GM20431 (cell line): ENCODE measurements around the gene CPM.

Experiments
- in situ Hi-C: fragments of 300-500 bp; cut with MseI, MboI; formaldehyde crosslinking; loops from one replicate; pipeline ENCODE4 v1.15.0; 2020; ENCODE audit warnings: low sequenced_read_pairs; ENCODE audit not compliant: unreplicated experiment

CPM gene

DNA sequence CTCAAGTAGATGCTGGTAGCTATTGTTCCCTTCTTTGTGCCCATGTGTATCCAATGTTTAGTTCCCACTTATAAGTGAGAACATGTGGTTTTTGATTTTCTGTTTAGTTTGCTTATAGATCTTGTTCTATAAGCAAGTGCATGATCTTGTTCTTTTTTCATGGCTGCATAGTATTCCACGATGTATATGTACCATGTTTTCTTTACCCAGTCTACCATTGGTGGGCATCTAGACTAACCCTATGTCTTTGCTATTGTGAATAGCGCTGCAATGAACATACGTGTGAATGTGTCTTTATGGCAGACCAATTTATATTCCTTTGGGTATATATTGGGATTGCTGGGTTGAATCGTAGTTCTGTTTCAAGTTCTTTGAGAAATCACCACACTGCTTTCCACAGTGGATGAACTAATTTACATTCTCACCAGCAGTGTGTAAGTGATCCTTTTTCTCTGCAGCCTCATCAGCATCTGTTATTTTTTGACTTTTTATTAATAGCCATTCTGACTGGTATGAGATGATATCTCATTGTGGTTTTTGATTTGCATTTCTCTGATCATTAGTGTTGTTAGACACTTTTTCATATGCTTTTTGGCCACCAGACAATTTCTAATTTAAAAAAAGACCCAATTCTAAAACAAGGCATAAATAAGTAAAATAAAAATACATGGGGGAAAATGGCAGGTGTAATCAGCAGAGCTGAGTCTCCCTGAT is 50.6 kb downstream of the CPM start:
- in situ Hi-C loops: no loop called here

DNA sequence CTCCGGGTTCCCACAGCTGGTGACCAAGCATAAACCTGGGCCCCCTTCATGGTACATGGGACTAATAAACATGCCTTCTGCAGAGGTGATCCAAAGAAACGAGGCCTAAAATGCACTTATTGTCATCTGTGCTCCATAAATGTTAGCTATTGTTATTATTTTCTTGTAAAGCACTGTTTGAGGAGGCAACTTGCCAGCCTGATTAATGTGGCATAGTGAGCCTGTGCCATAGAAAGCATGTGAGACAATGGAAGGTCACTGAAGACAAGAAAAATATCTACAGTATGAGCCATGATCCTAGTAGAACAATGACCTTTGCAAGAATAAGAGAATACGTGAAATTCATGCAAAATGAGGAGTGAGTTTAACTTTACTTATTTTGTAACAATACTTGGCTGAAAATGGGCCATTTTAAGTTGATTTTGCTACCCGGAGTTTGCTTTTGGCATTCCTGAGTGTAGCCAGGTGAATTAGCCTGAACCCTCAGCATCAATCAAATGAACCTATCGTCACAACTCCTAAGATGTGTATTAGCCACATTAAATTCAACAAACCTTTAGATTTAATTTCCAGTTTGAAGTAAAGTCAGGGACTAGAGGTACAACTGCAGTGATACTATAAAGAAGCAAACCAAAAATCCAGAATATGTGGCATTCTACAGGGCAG is 52.2 kb downstream of the CPM start:
- in situ Hi-C loops: no loop called here

DNA sequence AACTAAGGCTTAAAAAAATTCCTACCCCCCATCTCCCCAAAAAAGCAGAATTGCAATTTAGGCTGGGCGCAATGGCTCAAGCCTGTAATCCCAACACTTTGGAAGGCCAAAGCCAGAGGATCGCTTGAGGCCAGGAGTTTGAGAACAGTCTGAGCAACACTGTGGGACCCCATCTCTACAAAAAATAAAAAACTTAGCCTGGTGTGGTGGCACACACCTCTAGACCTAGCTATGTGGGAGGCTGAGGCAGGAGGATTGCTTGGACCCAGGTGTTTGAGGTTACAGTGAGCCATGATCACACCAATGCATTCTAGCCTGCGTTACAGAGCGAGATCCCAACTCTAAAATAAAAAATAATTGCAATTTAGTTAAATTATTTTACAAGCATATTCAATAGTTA is 54.1 kb downstream of the CPM start:
- in situ Hi-C loops: no loop called here

DNA sequence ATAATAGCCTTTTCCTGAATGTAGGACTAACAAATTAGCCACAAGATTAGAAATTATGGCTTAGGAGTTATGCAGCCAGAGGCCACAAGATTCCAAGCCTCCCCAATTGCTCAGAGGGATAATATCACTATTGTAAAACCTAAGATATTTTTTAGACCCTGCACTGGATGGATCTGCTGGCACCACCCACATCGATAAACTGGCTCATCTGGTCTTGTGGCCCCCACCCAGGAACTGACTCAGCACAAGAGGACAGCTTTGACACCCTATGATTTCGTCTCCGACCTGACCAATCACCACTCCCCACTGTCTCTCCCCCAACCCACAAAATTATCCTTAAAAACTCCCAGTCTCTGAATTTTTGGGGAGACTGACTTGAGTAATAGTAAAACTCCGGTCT is 54.7 kb downstream of the CPM start:
- in situ Hi-C loops: no loop called here

DNA sequence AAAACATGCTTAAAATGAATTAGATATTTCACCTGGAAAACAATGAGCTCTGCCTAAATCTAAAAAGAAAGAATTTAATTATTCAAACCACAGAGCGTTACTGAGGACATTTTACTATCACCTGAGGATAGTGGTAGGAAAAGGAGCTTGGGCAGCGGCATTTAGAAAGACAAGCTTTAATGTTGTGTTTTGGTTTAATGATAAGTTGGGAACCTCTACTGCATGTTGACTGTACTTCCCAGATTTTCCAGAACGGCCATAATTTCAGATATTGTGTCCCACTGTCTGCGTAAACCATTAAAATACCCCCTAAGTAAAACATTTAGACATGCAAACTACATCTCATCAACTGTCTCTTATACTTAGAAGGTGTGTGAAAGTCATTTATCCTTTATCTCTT is 55.4 kb downstream of the CPM start:
- in situ Hi-C loops: no loop called here

DNA sequence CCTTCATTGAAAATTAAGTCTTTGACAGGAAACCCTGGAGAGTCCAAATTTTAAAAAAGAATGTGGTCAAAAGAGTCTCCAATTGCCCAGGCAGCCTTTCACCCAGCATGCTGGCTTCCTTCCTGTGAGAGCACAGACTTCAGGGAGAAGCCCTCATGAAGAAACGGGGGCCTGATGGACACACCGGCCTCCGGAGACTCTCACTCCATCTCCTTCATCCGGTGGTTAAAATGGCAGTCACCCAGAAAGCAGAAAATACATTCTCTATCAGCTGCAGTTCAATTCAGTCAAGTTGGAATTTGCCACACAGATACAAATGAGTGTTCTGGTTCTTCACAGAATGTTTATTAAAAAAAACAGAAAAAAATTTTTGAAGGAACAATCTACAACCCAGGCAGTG is 56.5 kb downstream of the CPM start:
- in situ Hi-C loops: no loop called here

DNA sequence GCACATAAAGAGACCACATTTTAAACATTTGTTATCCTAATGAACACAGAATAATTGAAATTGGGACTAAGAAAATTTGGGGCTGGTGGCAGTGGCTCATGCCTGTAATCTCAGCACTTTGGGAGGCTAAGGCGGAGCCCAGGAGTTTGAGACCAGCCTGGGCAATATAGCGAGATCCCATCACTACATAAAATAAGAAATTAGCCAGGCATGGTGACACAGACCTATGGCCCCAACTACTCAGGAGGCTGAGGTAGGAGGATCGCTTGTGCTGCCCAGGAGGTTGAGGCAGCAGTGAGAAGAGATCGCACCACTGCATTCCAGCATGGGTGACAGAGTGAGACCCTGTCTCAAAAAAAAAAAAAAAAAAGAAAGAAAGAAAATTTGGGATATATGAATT is 59.7 kb downstream of the CPM start:
- in situ Hi-C loops: no loop called here

DNA sequence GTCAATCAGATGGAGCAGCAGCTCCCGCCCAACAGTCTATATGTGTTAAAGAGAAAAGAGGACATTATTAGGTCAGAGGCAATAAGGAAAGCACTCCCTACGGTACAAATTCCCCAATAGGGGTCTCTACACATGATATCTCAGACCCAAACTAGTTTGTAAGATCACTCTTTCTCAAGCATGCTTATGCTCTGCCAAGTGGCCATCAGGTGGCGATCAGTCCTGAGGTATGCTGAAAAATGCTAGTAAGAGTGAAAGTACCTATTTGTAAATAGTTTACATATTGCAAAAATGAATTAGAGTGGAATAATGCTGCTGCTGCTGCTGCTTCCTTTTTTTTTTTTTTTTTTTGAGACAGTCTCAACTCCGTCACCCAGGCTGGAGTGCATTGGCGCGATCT is 61.0 kb downstream of the CPM start:
- in situ Hi-C loops: no loop called here

DNA sequence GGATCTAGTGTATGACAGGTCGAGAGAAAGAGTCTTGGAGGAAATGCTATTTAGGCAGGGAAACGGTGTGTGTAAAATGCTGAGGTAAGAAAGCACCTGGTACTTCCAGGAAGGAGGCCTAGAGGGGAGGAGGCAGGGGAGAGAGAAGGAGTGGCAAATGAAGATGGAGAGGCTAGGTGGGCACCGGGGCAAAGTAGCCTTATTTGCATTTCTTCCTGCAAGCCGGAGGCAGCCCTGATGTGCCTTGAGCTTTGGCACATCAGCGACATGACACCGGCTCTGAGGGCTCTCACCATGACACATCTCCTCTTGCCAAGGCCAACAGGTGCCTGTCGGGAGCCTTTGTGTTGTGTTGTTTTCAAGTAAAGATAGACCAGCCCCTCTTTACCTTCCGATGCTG is 61.6 kb downstream of the CPM start:
- in situ Hi-C loops: no loop called here

DNA sequence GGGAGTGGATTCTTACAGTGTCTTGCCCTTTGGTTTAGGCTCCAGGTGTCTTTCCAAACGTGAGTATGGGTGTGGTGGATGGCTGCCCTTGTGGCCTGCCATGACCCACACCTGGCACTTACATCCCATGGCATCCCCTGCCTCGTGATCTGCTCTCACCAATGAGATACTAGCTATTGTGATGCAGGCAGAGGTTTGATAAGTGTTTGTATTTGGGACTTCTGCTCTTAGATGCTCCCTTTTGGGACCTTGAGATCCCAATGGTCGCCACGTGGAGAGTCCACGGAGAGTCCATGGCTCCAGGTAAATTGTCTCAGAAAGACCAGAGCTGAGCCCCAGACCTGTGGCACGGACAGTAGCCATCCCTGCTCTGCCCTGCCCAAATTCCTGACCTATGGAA is 62.5 kb downstream of the CPM start:
- in situ Hi-C loops: no loop called here

DNA sequence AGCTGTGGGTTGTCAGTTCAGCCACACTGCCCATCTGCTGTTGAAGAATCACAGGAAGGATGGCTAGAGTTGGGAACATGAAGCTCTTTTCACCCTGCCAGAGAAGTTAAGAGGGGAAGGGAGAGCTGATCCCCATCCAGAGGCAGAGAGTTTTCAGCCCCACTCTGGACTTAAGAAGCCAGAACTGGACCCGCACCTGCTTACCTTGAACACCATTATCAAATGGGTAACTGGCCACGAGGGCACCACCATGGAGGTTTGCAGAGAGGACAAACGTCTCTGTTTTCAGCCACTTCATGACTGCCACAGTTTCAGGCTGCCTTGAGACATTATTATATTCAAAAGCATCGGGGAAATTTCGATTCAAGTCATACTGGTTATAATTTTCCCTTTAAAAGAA is 63.0 kb downstream of the CPM start:
- in situ Hi-C loops: no loop called here

DNA sequence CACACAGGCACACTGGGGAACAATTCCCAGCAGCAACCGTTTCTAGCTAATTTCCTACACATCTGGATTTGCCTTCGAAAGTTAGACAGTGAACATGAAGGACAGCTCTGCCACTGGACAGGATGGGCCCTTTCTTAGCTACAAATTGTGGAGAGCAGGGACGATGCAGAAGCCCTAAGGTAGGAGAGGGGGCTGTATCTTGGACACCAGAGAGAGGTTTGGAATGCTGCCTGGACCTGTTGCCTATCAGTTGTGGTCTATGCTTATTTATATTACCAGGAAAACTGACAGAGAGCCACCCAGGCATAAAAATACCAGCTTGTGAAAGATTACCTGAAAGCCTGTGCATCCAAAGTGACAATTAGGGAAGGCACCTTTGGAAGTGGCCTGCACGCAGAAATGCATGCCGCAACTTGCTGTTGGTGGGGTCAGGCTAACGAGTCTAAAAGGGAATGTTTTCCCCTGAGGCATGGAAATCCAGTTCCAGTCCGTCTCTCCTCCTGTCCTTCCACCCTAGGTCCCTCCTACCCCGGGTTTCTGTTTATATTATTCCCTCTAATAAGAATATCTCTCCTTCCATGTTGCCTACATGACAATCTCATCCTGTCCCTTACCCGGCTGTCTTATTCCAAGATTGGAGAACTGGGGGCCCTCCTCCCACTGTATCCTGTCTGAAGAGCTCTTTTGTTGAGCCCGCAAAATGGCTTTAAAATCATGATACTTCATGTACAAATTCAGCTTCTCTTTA is 64.8 kb downstream of the CPM start:
- in situ Hi-C loops: loop anchor here (10.0 kb wide), 1 partner anchor 207 kb away; no protein-coding TSS in a partner anchor

DNA sequence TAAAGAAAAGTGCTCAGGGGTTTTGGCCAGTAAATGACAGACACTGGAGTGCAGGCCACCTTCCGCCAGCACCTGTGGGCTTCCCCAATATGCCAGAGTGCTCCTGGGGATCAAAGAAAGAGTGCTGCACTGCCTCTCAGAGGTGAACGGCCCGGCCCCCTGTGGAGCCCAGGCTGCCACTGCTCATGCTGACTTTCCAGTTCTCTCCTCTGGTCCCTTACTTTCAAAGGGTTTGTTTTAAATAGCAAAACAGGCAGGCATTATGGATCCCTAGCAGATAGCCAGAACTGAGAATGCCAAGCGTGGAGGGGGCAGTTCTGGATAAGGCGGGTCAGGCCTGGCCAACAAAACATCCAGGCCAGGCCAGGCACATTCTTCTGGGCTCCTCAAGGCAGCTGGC is 65.4 kb downstream of the CPM start:
- in situ Hi-C loops: loop anchor here (10.0 kb wide), 1 partner anchor 207 kb away; no protein-coding TSS in a partner anchor

DNA sequence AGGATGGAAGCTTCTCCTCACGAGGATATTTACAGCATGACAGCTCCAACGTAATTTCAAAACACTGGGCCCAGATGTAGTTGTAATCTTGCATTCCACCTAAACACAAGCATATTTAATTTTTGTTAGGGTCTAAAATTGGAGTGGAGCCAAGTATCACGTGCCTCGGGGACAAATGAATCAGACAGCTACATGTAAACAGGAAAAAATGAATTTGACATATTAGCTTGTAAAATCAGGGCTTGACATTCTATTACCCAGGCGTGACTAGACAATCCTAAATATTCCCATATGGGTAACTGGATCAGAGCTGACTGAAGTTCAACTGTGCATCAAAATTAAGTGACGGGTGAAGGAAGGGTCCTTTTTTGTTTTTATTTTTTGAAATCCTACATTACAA is 66.0 kb downstream of the CPM start:
- in situ Hi-C loops: loop anchor here (10.0 kb wide), 1 partner anchor 208 kb away; no protein-coding TSS in a partner anchor

DNA sequence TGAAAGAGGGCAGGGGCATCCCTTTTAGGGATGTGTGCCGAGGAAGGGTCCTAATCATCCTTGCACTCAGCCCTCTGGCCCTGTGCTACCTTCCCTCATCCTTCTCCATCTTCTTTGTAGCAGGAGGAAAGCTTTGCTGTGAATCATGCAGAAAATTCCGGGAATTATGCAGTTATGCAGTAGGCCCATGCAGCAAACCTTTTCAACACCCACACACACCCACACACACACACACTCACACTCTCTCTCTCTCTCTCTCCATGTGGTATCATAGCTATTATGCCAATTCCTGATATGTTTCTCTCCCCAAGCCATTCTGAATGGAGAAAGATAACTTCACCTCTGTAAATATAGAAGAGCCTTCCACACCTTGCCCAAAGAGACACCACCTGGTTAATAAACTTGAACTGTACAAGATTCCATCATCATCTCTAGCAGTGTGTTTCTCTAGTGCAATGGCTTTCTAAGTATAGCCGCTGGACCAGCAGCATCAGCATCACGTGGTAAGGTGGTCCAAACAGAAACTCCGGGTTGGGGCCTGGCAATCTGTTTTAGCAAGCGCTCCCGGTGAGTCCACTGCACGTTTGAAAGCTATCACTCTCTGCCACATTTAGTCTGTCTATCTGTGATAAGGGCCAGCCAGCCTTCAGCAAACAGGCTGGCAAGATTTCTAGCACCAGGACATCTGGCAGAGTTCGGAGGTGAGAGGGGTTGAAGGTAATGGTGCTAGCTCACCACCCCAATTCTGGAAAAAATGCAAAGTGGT is 67.4 kb downstream of the CPM start:
- in situ Hi-C loops: loop anchor here (10.0 kb wide), 1 partner anchor 209 kb away; no protein-coding TSS in a partner anchor

DNA sequence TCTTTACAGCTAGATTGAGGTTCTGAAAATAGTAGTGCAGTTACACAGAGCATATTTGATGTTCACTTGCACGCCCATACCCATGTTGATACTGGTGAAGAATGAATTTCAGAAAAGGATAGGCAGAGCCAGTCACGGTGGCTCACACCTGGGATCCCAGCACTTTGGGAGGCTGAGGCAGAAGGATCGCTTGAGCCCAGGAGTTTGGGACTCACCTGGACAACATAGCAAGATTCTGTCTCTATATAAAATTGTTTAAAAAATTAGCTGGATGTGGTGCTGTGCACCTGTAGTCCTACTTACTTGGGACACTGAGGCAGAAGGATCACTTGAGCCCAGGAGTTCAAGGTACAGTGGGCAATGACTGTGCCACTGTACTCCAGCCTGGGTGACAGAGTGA is 68.4 kb downstream of the CPM start:
- in situ Hi-C loops: loop anchor here (10.0 kb wide), 1 partner anchor 210 kb away; no protein-coding TSS in a partner anchor

DNA sequence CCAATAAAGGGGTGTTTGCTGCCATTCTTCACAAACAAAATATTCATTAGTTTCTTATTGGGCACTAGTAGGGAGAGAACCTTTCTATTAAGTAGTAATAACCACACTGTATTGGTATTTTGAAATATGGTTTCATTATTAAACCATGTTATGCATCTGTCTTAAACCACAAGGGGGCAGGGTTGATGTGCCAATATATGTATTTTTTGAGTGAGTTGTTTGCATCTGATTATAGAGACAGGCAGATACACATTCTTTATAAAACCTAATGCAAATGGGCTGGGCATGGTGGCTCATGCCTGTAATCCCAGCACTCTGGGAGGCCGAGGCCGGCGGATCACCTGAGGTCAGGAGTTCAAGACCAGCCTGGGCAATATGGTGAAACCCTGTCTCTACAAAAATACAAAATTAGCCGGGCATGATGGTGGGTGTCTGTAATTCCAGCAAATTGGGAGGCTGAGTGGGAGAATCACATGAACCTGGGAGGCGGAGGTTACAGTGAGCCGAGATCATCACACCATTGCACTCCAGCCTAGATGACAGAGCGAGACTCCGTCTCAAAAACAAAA is 69.0 kb downstream of the CPM start:
- in situ Hi-C loops: loop anchor here (10.0 kb wide), 1 partner anchor 211 kb away; no protein-coding TSS in a partner anchor

DNA sequence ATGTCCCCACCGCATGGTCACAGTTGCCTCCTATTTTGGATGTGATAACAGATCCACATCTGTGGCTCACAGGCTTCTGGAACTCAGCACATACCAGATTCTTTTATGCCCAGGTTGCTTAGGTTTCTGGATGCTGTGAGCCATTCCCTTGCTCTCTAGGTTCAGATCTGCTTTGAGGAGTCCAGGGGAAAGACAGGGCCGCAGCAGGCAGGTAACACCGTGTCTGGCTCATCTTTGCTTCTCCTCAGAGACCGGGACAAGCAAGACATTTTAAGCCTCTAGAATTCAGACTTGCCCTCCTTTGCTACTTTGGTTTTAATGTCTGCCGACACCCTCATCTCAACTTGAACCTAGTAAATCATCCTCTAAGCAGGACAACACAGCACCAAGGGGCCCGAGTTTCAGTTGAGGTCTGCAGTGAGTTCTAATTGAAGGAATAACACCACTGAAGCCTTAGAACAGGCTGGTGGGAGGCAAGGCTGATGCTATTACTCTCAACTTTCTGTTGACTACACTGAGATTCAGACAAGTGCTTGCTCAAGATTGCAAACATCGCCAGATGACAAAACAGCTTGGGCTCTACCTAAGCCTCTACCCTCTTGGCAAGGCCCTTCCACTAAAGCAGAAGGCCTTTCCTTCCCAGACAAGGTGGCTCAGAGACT is 69.7 kb downstream of the CPM start:
- in situ Hi-C loops: loop anchor here (10.0 kb wide), 1 partner anchor 212 kb away; no protein-coding TSS in a partner anchor

DNA sequence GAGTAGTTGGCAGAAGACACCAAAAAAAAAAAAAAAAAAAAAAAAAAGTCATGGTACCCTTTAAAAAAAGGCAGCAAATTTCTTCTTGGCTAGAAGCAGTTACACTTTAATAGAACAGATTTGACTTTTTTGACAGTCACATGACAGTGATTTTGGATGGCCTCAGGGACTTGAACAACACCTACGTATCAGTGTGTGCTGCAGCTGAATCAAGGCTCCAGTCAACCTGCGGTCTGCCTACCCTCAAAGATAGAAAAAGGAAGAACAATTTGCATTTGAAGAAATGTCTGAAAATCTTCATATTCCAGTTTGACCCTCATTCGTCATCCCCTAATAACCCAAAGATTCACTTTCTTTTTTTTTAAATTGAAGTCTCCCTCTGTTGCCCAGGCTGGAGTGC is 71.1 kb downstream of the CPM start:
- in situ Hi-C loops: loop anchor here (10.0 kb wide), 1 partner anchor 213 kb away; no protein-coding TSS in a partner anchor
